Activated CD4-positive, alpha-beta memory T cell treated with anti-CD3 and anti-CD28 coated beads, Interleukin-2, amount 10 ng/mL, durations not matched to agents 7 days and 5 days (primary cell): ENCODE results near the gene GALNT2. TPM values are rescaled to one million over a fixed set of nuclear protein-coding genes. Genes with fewer than 3 reads are reported as not detected.

Experiments used
- CTCF ChIA-PET: fragments of 350-600 bp; sonication (Branson Sonifier 250); formaldehyde crosslinking; loops from one replicate; lab custom pipeline; 2021; ENCODE audit warnings: antibody characterized with exemption, inconsistent platforms; lab: Charles Lee
- POLR2A ChIA-PET: fragments of 350-600 bp; sonication (Branson Sonifier 250); formaldehyde crosslinking; loops from one replicate; lab custom pipeline; 2021; ENCODE audit warnings: antibody characterized with exemption; lab: Charles Lee
- DNase-seq: peaks from one replicate; pipeline ENCODE4 v3.0.0-alpha.2; 2020
- H3K27ac Mint-ChIP-seq: one replicate; pipeline ENCODE4 v1.8.0; 2021; ENCODE audit warnings: mild to moderate bottlenecking, mixed read lengths
- H3K27me3 Mint-ChIP-seq: one replicate; pipeline ENCODE4 v1.8.0; 2021; ENCODE audit warnings: mixed read lengths
- H3K36me3 Mint-ChIP-seq: one replicate; pipeline ENCODE4 v1.8.0; 2021; ENCODE audit warnings: low read depth, mixed read lengths
- H3K4me1 Mint-ChIP-seq: one replicate; pipeline ENCODE4 v1.8.0; 2021; ENCODE audit warnings: mixed read lengths
- H3K4me3 Mint-ChIP-seq: one replicate; pipeline ENCODE4 v1.8.0; 2021; ENCODE audit warnings: mild to moderate bottlenecking, mixed read lengths
- H3K9me3 Mint-ChIP-seq: one replicate; pipeline ENCODE4 v1.8.0; 2021; ENCODE audit warnings: mixed read lengths
- total RNA-seq, 2 experiments: library from RNA; stranded (reverse); gene quantifications; one replicate each; pipeline ENCODE4 v1.2.3, GENCODE V29; 2021

The GALNT2 gene
- total RNA-seq, 2 experiments from 2014 or later: 18.7 to 19.1 TPM

- DNase-seq: no peak
- CTCF ChIA-PET: interaction anchor here (1.6 kb wide), 1 partner anchor 10 kb away, joined by 3 read pairs; no protein-coding TSS in a partner anchor
- Mint-ChIP-seq H3K27me3 (no peaks in the 10 kb centered on the region), H3K27ac (no peak overlapping the region), H3K4me1 (peaks cover 9% of the 10 kb centered on the region), H3K4me3 (no peak overlapping the region), H3K9me3 (no peaks in the 10 kb centered on the region), H3K36me3 (no peaks in the 10 kb centered on the region)
- POLR2A ChIA-PET: no interaction called here
Measured at GRCh38 chr1:230226814-230227213, 159.8 kb downstream of the GALNT2 start.

GRCh38 chr1:230228236-230228897, 161.3 kb downstream of the GALNT2 start:
- H3K27ac Mint-ChIP-seq: no peak overlapping the region
- no peak for DNase-seq
- no peaks in the 10 kb centered on the region for H3K27me3 Mint-ChIP-seq
- CTCF ChIA-PET: no interaction called here
- H3K4me1 Mint-ChIP-seq: peaks cover 9% of the 10 kb centered on the region
- H3K9me3 Mint-ChIP-seq: no peaks in the 10 kb centered on the region
- H3K4me3 Mint-ChIP-seq: no peak overlapping the region
- POLR2A ChIA-PET: no interaction called here
- no peaks in the 10 kb centered on the region for H3K36me3 Mint-ChIP-seq

- POLR2A ChIA-PET: no interaction called here
- H3K9me3 Mint-ChIP-seq: no peaks in the 10 kb centered on the region
- no peak for DNase-seq
- peaks cover 9% of the 10 kb centered on the region for H3K4me1 Mint-ChIP-seq
- no peak overlapping the region for H3K4me3 Mint-ChIP-seq
- no peak overlapping the region for H3K27ac Mint-ChIP-seq
- no peaks in the 10 kb centered on the region for H3K36me3 Mint-ChIP-seq
- CTCF ChIA-PET: no interaction called here
- H3K27me3 Mint-ChIP-seq: no peaks in the 10 kb centered on the region
Measured at GRCh38 chr1:230230273-230230672, 163.2 kb downstream of the GALNT2 start.

GRCh38 chr1:230230948-230231773, 164.1 kb downstream of the GALNT2 start:
- POLR2A ChIA-PET: no interaction called here
- no peak for DNase-seq
- H3K36me3 Mint-ChIP-seq: no peaks in the 10 kb centered on the region
- H3K4me3 Mint-ChIP-seq: no peak overlapping the region
- H3K9me3 Mint-ChIP-seq: no peaks in the 10 kb centered on the region
- peaks cover 9% of the 10 kb centered on the region for H3K4me1 Mint-ChIP-seq
- peak overlapping the region; percentile 2 for H3K27ac Mint-ChIP-seq
- no peaks in the 10 kb centered on the region for H3K27me3 Mint-ChIP-seq
- CTCF ChIA-PET: no interaction called here

- no peaks in the 10 kb centered on the region for H3K27me3 Mint-ChIP-seq
- no peak overlapping the region for H3K27ac Mint-ChIP-seq
- CTCF ChIA-PET: no interaction called here
- H3K4me3 Mint-ChIP-seq: no peak overlapping the region
- no peaks in the 10 kb centered on the region for H3K36me3 Mint-ChIP-seq
- DNase-seq: no peak
- no peaks in the 10 kb centered on the region for H3K9me3 Mint-ChIP-seq
- H3K4me1 Mint-ChIP-seq: peaks cover 9% of the 10 kb centered on the region
- POLR2A ChIA-PET: no interaction called here
Measured at GRCh38 chr1:230231774-230232145, 164.7 kb downstream of the GALNT2 start.

GRCh38 chr1:230232371-230232771, 165.3 kb downstream of the GALNT2 start:
- no peaks in the 10 kb centered on the region for H3K27me3 Mint-ChIP-seq
- H3K4me1 Mint-ChIP-seq: peaks cover 9% of the 10 kb centered on the region
- peaks cover 2% of the 10 kb centered on the region for H3K36me3 Mint-ChIP-seq
- H3K9me3 Mint-ChIP-seq: no peaks in the 10 kb centered on the region
- POLR2A ChIA-PET: no interaction called here
- H3K4me3 Mint-ChIP-seq: no peak overlapping the region
- no peak overlapping the region for H3K27ac Mint-ChIP-seq
- CTCF ChIA-PET: no interaction called here
- no peak for DNase-seq

- POLR2A ChIA-PET: no interaction called here
Measured at GRCh38 chr1:230233786-230234185, 166.7 kb downstream of the GALNT2 start.

GRCh38 chr1:230235876-230236275, 168.8 kb downstream of the GALNT2 start:
- Mint-ChIP-seq H3K9me3 (no peaks in the 10 kb centered on the region), H3K4me3 (no peak overlapping the region), H3K36me3 (peaks cover 14% of the 10 kb centered on the region), H3K27me3 (no peaks in the 10 kb centered on the region), H3K4me1 (peaks cover 14% of the 10 kb centered on the region), H3K27ac (no peak overlapping the region)
- DNase-seq: no peak
- ChIA-PET CTCF (no interaction called here), POLR2A (no interaction called here)

More at GRCh38 chr1:230233786-230234185, 166.7 kb downstream of the GALNT2 start:
- H3K36me3 Mint-ChIP-seq: peaks cover 8% of the 10 kb centered on the region
- H3K4me3 Mint-ChIP-seq: no peak overlapping the region
- no peak overlapping the region for H3K27ac Mint-ChIP-seq
- CTCF ChIA-PET: no interaction called here
- H3K4me1 Mint-ChIP-seq: peaks cover 9% of the 10 kb centered on the region
- H3K27me3 Mint-ChIP-seq: no peaks in the 10 kb centered on the region
- no peaks in the 10 kb centered on the region for H3K9me3 Mint-ChIP-seq
- DNase-seq: no peak

- H3K9me3 Mint-ChIP-seq: peaks cover 2% of the 10 kb centered on the region
- no peak overlapping the region for H3K27ac Mint-ChIP-seq
- H3K4me1 Mint-ChIP-seq: peaks cover 12% of the 10 kb centered on the region
- no peak for DNase-seq
- ChIA-PET POLR2A (no interaction called here), CTCF (no interaction called here)
- peaks cover 17% of the 10 kb centered on the region for H3K36me3 Mint-ChIP-seq
- no peaks in the 10 kb centered on the region for H3K27me3 Mint-ChIP-seq
- H3K4me3 Mint-ChIP-seq: no peak overlapping the region
Measured at GRCh38 chr1:230236301-230237008, 169.4 kb downstream of the GALNT2 start.

GRCh38 chr1:230237009-230237370, 170.0 kb downstream of the GALNT2 start:
- CTCF ChIA-PET: no interaction called here
- Mint-ChIP-seq H3K9me3 (peaks cover 2% of the 10 kb centered on the region), H3K4me3 (no peak overlapping the region), H3K27me3 (no peaks in the 10 kb centered on the region), H3K4me1 (peaks cover 10% of the 10 kb centered on the region), H3K27ac (no peak overlapping the region), H3K36me3 (peaks cover 17% of the 10 kb centered on the region)
- no peak for DNase-seq
- POLR2A ChIA-PET: no interaction called here

GRCh38 chr1:230237805-230238204, 170.8 kb downstream of the GALNT2 start:
- Mint-ChIP-seq H3K9me3 (peaks cover 2% of the 10 kb centered on the region), H3K27me3 (no peaks in the 10 kb centered on the region), H3K36me3 (peaks cover 17% of the 10 kb centered on the region), H3K4me3 (no peak overlapping the region), H3K4me1 (peaks cover 10% of the 10 kb centered on the region), H3K27ac (no peak overlapping the region)
- POLR2A ChIA-PET: no interaction called here
- DNase-seq: no peak
- CTCF ChIA-PET: no interaction called here

- POLR2A ChIA-PET: no interaction called here
- Mint-ChIP-seq H3K27ac (no peak overlapping the region), H3K4me1 (peaks cover 10% of the 10 kb centered on the region), H3K36me3 (peaks cover 17% of the 10 kb centered on the region), H3K4me3 (no peak overlapping the region), H3K9me3 (peaks cover 2% of the 10 kb centered on the region), H3K27me3 (no peaks in the 10 kb centered on the region)
- no peak for DNase-seq
- CTCF ChIA-PET: no interaction called here
Measured at GRCh38 chr1:230240446-230241086, 173.5 kb downstream of the GALNT2 start.

- no peak overlapping the region for H3K4me3 Mint-ChIP-seq
- no peak overlapping the region for H3K27ac Mint-ChIP-seq
- peaks cover 16% of the 10 kb centered on the region for H3K36me3 Mint-ChIP-seq
- DNase-seq: no peak
- ChIA-PET CTCF (no interaction called here), POLR2A (no interaction called here)
- peaks cover 2% of the 10 kb centered on the region for H3K9me3 Mint-ChIP-seq
- H3K27me3 Mint-ChIP-seq: no peaks in the 10 kb centered on the region
- peaks cover 10% of the 10 kb centered on the region for H3K4me1 Mint-ChIP-seq
Measured at GRCh38 chr1:230242326-230242725, 175.3 kb downstream of the GALNT2 start.
